SK-N-DZ (cell line): ENCODE measurements around the gene SSBP4.

Experiments
- DNase-seq: peaks from one replicate; pipeline ENCODE4 v3.0.0-alpha.2; 2015; ENCODE audit warnings: low spot score

The SSBP4 gene

DNA sequence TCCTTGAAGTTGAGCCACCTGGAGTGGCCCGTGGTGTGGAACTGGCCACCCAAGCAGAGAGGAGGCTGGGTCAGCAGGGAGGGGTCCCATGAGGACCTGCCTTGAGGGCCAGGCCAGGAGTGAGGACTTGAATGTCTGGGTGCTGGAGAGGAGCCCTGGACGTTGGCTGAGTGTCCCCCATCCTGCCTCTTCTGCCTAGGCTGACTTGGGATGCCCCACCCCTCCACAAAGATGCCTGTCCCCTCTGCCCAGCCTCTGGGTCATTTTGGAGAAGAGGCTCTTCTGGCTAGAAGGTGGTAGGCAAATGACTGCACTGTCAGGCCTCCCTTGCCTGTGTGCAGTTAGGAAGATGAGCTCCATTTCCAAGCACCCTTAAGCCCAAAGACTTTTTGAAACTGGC, 1.7 kb downstream of the SSBP4 start:
- DNase-seq: no peak

DNA sequence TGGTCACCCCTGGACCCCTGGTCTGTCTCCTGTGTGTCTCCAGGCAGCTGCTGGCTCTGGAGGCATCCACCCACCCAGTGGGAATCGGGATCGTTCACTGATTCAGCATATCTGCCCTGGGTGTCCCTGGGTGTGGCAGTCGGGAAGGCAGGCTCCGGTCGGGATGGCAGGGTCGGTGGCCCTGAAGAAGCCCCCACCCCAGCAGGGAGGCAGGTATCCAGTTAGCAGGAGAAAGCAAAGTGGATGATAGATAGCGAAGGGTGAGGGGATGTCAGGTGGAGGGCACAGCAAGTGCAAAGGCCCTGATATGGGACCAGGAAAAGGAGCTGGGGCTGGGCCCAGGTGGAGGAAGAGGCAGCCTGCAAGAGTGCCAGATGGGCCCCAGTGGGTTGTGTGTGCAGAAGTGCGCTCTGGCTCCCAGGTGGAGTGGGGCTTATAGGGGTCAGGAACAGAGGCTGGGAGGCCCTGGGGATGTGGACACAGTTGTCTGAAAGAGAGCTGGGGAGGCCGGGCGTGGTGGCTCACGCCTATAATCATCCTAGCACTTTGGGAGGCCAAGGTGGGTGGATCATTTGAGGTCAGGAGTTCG, 2.3 kb downstream of the SSBP4 start:
- DNase-seq: no peak

DNA sequence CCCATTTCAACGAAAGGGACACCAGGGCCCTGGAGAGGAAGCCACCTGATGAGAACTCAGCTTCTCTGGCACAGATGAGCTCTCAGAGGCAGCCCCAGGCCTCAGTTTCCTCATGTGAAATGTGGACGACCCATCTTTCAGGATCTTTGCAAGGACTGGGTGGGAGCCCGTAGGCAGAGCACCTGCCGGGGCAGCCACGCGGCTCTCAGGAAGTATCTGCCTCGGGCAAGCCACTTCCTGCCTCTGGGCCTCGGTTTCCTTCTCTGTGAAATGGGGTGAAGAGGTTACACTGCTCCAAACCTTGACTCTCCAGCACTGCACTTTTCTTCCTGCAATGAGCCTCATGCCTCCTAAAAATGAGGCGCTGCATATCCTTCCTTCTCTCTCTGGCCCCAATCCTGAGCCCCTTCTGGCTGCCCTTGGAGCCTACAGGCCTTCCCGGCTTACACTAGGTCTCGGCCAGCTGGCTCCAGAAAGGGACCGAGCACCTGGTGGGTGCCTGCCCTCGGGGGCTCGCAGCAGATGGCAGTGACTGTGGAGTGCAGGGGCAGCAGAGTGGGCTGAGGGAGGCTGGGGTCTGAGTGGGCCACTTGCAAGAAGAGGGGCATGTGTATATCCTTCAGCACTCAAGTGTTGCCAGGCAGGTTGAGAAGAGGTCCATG, 3.5 kb downstream of the SSBP4 start:
- DNase-seq: no peak

DNA sequence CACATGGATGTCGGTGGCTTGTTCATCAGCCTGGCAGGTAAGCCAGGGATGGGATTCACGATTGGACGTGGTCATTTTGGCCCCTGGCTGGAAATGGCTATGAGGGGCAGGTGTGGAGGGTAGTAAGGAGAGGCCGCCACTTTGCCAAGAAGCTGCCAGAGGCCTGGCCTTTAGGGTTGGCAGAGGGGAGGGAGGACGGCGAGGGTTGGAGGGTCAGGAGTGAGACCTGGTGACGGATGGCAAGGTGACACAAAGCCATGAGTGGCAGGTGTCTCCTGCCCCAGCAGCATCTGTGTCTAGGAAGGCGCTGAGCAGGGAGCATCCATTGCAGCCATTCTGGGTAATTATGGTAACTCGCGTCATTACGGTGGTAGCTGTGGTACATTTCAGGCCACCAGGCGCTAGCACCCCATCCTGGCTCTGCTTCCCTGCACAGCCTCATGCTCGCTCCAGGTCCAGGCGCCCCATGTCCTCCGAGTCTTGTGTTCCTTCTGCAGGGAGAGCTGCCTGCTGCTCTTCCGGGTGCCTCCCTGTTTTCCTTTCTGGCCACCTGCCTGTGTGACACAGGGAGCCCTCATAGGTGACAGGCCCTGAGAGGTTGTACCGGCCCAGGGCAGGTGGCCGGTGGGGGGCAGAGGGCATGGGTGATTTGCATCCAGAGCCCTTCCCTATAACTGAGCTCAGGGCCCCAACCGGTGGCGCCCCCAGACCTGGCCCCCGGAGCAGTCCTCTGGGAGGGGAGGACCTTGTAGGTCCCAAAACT, 4.2 kb downstream of the SSBP4 start:
- DNase-seq: no peak

DNA sequence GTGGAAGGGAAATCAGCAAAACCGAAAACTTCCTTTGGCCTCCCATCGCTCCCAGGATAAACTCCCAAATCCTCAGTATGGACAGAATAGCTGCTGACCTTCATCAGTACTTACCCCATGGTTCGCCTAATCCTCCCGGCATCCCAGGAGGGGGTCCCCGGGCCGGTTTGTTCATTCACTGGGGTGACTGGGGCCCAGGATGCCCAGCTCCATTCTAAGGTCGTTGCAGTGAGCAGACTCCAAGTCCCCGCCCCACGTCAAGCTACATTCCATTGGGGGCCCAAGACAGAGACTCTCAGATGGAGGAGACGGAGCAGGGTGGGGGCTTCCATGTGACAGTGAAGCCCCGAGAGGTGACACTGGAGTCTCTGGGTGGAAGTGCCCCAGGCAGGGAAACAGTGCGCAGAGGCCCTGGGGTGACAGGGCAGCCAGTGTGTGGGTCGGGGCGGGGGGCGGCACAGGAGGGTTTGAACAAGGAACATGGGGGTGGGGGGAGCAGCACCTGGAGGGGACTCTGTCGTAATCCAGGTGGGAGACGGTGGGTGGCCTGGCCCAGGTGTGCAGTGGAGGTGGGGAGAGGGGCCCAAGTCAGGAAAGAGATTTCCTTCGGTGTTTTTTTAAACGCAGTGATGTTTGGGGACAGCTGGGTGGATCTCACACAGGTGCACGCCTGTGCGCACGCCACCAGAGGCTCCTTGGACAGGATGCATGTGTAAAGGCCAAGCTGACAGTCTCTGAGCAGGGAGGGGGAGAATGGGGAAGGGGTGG, 5.1 kb downstream of the SSBP4 start:
- no peak for DNase-seq

DNA sequence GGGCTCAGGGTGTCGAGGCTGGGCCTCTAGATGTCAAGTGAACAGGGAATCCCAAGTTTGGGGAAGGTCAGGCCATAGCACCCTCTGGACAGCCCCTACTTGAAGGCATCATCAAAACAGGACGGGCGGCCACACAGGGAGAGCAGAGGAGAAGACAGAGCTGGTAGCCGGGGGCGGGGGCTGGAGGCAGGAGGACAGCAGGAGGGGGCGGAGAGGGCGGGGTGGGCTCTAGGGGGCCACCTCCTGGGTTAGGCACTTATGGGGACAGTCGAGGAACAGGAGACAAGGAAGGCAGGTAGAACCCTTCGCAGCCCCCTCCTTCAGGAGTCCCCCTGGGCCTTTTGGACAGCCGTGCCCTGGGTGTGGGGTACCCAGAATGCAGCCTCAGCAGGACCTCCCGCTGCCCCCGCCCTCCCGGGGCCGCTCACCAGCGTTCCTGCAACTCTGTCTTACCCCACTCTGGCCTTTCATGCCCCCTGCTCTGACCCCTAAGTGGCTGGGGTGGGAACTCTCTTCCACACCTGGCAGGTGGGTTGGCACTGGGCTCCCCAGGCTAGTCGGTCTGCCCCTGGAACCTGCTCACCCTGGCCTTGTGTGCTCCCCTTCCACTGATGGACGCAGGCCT, 5.8 kb downstream of the SSBP4 start:
- DNase-seq: no peak

DNA sequence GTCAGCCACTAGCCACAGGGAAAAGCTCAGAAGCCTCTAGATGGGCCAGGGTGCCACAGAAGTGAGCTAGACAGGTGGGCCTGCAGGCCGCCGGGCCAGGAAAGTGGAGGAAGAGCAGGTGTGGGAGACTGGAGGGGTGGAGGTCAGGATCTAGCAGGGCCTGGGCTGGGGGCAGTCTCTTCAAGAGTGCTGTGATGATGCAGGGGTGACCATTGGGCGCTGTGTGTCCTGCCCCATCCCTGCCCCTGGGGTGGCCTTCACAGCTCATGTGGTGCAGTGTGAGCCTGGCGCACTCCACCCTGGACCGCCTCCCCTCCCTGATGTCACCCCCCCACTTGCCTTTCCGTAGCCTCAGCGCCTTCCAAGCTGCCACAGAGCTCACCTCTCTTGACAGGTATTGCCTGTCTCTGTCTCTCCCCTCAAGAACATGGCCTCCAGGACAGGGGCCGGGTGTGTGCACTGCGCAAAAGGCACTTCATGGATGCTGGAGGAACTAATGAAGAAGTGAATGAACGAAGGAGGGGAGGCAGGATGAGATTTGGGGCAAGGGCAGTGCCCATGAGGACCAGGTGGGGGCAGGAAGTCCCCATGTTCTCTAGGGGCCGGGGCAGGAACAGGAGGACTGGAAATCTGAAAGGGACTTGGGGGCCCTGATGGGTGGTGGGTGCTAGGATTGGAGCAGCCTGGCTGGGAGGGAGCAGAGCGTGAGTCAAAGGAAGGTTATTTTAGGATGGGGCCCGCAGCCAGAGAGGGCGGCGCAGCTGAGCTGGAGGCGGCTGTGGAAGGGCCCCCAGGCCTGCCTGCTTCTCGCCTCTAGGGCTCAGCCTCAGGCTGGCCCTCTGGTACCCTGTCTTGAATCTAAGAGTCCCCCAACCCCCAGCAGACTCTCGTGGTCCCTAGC, 6.6 kb downstream of the SSBP4 start:
- DNase-seq: no peak

DNA sequence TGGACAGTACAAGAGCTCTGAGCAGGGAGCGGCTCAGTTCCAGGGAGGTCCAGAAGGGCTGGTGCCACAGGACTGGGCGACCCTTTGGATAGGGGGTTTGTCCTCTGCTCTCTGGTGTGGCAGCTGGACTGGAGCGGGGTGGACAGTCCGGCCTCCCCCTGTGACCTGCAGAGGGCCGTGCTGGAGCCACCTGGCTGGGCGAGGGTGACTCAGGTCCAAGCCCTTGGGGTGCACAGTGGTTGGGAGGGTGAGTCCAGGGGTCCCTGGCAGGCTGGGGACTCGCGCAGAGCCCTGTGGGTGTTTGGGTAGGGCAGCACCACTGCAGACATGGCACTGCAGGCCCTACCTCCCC, 7.2 kb downstream of the SSBP4 start:
- DNase-seq: no peak

DNA sequence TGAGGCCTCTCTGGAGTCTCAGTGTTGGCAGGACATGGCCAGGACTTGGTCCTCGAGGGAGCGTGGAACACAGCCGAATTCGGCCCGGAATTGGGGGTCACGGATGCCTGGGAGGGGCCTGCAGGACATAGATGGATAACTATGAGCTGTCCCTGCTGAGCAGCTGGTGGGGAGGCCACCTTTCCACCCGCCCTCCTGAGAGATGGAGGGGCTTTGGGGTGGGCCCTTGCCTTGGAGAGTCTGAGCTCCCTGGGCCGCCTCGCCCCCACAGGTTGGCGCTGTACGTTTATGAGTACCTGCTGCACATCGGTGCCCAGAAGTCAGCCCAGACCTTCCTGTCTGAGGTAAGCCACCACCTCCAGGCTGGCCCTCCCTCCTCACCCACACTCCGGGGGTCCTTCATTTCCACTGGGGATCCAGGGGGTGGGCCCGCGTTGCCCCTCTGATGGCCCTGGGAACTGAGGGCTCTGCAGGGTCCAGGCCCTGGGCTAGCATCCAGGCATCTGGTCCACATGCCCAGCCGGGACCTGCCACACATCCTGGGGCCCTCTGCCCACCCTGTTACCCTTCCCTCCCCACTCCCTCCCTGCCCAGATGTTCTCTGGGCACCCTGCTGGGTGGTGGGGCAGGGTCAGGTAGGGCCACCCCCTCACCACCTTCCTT, 8.0 kb downstream of the SSBP4 start:
- DNase-seq: no peak

DNA sequence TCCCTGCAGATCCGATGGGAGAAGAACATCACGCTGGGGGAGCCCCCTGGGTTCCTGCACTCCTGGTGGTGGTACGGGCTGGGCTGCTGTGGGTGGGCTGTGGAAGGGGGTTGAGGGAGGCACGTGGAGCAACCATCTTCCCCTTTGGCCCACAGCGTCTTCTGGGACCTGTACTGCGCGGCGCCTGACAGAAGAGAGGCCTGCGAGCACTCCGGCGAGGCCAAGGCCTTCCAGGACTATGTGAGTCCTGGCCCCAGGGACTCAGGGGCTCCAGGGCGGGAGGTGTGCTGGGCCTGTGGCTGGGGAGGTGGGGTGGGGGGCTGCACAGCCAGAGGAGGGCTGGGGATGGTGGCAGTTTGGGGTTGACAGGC, 8.5 kb downstream of the SSBP4 start:
- no peak for DNase-seq

DNA sequence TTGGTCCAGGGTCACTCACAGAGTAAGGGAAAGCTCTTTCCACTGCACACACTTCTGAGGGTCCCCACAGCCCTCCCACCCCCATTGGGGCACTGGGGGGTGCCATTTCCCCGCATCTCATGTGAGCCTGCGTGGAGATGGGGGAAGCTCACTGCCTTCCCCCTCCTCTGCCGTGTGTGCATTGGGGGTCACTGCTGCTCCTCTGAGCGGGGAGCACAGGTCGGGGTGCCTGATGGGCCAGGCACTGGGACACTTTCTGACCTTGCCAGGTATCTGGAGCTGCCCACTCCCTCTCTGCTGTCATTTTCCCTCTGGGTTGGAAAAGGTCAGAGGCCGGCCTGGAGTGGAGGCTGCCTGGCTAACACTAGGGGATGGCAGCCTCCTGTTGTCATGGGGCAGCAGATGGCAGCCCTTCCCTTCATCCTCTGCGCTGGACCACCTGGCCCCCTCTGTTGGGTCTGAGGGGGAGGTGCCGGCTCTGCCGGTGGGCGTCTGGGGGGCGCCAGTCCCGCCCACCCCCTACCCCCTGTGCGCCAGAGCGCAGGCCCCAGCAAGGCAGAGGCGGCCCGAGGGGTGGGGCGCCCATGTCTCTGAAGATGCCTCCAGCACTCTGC, 9.1 kb downstream of the SSBP4 start:
- DNase-seq: peak; percentile 57

DNA sequence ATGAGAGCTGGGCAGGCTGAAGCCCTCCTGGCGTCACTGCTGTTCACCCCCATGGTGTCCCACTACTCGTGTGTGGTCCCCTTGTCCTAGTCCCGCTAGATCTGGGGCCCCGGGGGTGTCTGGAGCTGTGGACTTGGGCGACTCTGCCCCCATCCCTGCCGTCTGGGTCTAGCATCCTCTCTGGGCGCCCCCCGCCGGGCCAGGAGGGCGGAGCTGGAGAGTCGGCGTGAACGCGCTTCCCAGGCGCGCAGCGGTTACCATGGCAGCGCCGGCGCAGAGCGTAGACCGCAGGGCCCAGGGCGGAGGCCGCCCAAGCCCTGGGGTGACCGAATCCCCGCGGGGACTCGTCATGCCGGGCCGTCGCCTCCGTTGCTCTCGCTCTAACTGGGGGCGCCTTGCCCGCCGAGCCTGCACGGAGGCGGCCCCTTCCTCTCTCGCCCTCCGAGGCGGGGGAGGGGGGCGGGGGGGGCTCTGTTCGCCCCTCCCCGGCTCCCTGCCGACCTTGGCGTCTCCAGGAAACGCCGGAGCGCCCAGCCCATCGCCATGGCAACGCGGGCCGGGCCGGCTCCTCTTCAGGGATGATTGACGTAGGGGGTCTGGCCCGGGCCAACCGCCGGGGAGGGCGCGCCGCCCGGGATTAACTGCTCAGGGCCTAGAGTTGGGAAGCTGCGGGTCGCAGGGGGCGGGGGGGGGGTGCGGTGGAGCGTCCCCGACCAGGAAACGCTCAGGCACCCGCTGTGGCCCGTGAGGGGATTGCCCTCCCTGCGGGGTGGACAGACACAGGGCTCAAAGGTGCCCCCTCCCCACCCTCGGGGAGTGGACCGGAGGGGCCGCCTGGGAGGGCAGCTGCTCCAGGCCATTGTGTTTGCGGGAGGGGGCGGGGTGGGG, 9.8 kb downstream of the SSBP4 start:
- peak; percentile 85 for DNase-seq

DNA sequence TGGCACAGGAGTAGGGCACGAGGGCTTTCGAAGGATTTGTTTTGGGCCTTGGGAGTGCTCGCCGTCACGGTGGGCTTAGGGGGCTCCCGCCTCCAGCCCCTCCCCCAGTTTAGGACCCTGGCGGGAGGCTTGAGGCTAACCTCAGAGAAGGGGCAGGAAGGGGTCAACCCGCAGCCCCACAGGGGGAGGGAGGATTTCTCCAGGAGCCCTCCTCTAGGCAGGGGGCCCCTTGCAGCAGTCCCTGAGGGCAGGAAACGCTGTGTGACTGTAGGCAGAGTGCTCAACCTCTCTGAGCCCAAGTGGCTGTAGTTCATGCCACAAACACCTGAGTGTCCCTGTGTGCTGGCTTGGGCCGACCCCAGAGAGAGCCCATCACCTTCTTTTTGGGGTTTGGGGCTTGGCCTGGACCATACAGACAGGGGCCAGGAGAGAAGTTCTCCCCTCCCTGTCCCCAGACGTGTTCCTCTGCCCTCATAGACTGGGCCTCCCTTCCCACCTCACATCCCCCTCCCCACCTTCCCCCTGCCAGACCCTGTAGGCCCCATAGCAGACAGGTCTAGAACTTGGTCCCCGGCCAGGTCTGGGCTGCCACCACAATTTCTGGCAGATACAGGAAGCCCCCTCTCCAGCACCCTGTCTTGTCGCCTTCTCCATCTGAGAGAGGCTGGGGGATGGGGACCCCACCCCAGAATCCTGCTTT, 10.7 kb downstream of the SSBP4 start:
- DNase-seq: no peak

DNA sequence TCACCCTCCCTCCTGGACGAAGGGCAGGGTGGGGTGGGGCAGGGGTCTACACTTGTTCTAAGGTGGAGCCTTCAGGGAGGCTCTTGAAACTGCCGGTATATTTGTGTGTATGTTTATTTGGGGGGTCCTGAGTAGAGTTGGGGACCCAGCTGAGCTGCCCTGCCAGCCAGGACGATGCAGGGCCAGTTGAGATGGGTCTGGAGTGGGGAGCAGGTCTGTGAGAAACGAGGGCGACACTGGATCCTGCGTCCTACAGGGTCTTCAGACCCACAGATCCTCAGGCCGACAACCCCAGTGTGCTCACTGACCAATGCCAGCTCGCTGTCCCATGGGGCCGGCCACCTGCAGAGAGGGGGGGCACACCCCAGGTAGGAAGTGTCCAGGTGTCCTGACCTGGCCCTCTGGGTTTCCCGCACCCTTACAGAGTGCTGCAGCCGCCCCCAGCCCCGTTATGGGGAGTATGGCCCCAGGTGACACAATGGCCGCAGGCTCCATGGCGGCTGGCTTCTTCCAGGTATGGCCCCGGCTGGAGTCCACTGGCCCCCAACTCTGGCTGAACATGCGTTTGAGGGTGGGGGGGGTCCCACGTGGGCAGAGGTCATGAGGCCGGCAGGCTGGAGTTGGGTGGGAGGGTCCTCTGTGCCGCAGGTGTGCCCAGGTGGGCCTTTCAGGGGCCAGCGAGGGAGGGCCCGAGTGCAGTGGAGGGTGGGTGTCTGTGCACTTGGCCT, 11.4 kb downstream of the SSBP4 start:
- no peak for DNase-seq

DNA sequence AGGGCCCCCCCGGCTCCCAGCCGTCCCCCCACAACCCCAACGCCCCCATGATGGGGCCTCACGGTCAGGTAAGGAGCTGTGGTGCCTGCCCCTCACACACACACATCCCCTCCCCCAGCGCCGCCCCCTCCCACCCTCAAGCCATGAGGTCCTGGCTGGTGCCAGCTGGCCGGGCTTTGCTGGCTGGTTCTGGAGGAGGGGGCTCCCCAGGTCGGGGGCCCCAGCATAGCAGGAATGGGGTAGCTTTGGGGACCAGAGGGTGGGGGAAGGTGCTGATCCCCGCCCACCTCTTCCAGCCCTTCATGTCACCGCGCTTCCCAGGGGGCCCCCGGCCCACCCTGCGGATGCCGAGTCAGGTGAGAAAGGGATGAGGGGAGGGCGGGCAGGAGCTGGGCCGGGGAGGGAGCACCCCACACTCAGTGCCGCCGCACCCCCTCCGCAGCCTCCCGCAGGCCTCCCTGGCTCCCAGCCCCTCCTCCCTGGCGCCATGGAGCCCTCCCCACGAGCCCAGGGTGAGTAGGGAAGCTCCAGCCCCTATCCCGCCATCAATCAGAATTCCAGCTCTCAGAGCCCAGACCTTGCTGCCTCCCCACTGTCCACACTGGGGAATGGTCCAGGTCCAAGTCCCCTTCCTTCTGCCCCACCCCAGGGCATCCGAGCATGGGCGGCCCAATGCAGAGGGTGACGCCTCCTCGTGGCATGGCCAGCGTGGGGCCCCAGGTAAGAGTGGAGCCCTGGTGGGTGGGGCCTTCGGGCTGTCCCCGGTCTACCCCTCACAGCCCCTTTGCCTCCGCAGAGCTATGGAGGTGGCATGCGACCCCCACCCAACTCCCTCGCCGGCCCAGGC, 12.4 kb downstream of the SSBP4 start:
- DNase-seq: no peak

DNA sequence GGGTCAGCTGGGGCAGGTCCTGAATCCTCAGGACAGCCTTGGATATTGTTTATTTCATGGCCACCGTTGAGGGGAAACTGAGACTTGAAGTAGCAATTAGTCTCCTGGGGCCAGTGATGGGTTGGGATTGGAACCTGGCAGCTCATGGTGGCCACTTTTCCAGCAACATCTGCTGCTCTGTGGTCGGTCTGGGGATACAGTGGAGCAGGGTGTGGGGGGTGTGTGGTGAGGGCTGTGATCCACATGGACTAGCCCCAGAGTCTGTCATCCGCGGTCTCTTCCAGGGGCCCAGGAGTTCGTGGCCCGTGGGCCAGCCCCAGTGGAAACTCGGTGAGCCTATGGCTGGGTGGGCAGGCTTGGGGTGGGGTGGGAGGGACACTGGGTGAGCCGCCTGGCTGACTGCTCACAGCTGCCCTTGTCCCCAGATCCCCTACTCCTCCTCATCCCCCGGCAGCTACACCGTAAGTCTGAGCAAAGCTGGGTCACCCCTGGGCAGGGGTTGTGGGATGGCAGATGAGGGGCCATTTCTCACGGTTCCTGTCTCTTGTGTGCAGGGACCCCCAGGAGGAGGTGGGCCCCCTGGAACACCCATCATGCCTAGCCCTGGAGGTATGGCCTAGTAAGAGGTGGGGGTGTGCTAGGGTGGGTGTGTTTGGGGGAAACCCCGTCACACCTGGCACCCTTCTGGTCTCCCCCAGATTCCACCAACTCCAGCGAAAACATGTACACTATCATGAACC, 13.2 kb downstream of the SSBP4 start:
- DNase-seq: no peak
